ENCODE data around the gene SLC17A1. TPM values are rescaled to one million over a fixed set of nuclear protein-coding genes. Genes with fewer than 3 reads are reported as not detected.

The SLC17A1 gene
- not detected for total RNA-seq
- polyA plus RNA-seq = not detected
- long read RNA-seq, donor 1 = 0 reads
- long read RNA-seq, donor 2 = 0 reads
- long read RNA-seq, donor 3 = 0 reads
- long read RNA-seq, donor 4 = 0 reads
- long read RNA-seq, donor 5, partial matches to known transcripts = 0 of 2 reads
- long read RNA-seq, donor 5, other reads (novel, unspliced or antisense) = 0 of 2 reads
- long read RNA-seq, donor 6 = 0 reads
- long read RNA-seq, donor 7 = 0 reads
- long read RNA-seq, donor 8 = 0 reads
- long read RNA-seq, donor 9 = 0 reads
- long read RNA-seq, donor 10 = 0 reads

GRCh38 chr6:25831532-25832306 lies at the start of gene SLC17A1:
SLC17A1 (minus strand) TSS chr6:25832052; CDS start chr6:25830557, 1,495 bp downstream.
- Histone ChIP-seq H3K9me3 (ENCODE audit: control insufficient read depth in 2 of 2, insufficient read depth in 1 of 2, low read length in 1 of 2) (no peaks in the 10 kb centered on the region), H3K27me3 (ENCODE audit: control insufficient read depth in 2 of 2, insufficient read depth in 1 of 2, low read length in 1 of 2) (no peaks in the 10 kb centered on the region), H3K27ac (ENCODE audit: low read depth in 1 of 2, low read length in 1 of 2) (no peak within 1 kb of the TSS), H3K4me3 (ENCODE audit: low read length in 2 of 2) (no peak within 1 kb of the TSS), H3K36me3 (ENCODE audit: control insufficient read depth in 2 of 2, insufficient read depth in 2 of 2, low read length in 1 of 2) (no peaks in the 10 kb centered on the region), H3K4me1 (ENCODE audit: control insufficient read depth in 2 of 2, insufficient read depth in 2 of 2, low read length in 2 of 2) (no peaks in the 10 kb centered on the region)
- DNase-seq (ENCODE audit: low read depth in 6 of 9, low spot score in 9 of 9) = no peak
- 93% methylated on average over 8 of the region's 8 CpGs for WGBS

DNA sequence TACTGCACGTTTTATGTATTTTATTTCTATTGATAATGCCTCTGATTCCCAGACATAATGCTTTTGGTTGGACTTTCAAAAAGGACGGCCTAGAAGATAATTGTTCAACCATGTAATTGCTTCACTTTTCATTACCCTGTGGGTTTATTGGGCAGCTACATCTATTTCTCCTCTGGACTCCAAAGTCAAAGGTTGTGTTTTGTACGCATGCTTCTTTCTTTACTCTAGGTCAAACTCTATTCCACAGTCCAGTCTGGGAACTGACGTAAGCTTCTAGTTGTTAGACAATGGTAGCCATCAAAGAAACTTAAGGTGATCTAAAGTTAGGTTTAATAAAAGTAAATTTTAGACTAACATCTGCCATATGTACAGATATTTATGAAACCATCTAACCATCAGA lies 48.7 kb upstream of the SLC17A1 start:
- H3K9me3 ChIP-seq (ENCODE audit: control insufficient read depth in 2 of 2, insufficient read depth in 1 of 2, low read length in 1 of 2) = no peaks in the 10 kb centered on the region
- 96% methylated on average over 4 of the region's 4 CpGs for WGBS

GRCh38 chr6:25878721-25879322 lies 47.0 kb upstream of the SLC17A1 start:
- over 99% methylated on average over 2 of the region's 2 CpGs for WGBS
- peaks cover 0 to 2% of the 10 kb centered on the region in 2 donors for H3K4me1 ChIP-seq (ENCODE audit: control insufficient read depth in 2 of 2, insufficient read depth in 2 of 2, low read length in 2 of 2)
- H3K27ac ChIP-seq (ENCODE audit: low read depth in 1 of 2, low read length in 1 of 2) = no peak overlapping the region
- no peaks in the 10 kb centered on the region for H3K36me3 ChIP-seq (ENCODE audit: control insufficient read depth in 2 of 2, insufficient read depth in 2 of 2, low read length in 1 of 2)
- no peak overlapping the region for H3K4me3 ChIP-seq (ENCODE audit: low read length in 2 of 2)
- DNase-seq (ENCODE audit: low read depth in 6 of 9, low spot score in 9 of 9) = no peak
- no peaks in the 10 kb centered on the region for H3K9me3 ChIP-seq (ENCODE audit: control insufficient read depth in 2 of 2, insufficient read depth in 1 of 2, low read length in 1 of 2)
- peaks cover 0 to 4% of the 10 kb centered on the region in 2 donors for H3K27me3 ChIP-seq (ENCODE audit: control insufficient read depth in 2 of 2, insufficient read depth in 1 of 2, low read length in 1 of 2)

More for the DNA sequence above, 48.7 kb upstream of the SLC17A1 start:
- Histone ChIP-seq H3K4me1 (ENCODE audit: control insufficient read depth in 2 of 2, insufficient read depth in 2 of 2, low read length in 2 of 2) (peaks cover 0 to 2% of the 10 kb centered on the region in 2 donors), H3K36me3 (ENCODE audit: control insufficient read depth in 2 of 2, insufficient read depth in 2 of 2, low read length in 1 of 2) (no peaks in the 10 kb centered on the region), H3K4me3 (ENCODE audit: low read length in 2 of 2) (no peak overlapping the region), H3K27ac (ENCODE audit: low read depth in 1 of 2, low read length in 1 of 2) (no peak overlapping the region), H3K27me3 (ENCODE audit: control insufficient read depth in 2 of 2, insufficient read depth in 1 of 2, low read length in 1 of 2) (peaks cover 0 to 4% of the 10 kb centered on the region in 2 donors)
- no peak for DNase-seq (ENCODE audit: low read depth in 6 of 9, low spot score in 9 of 9)

GRCh38 chr6:25875926-25876602 lies 44.2 kb upstream of the SLC17A1 start:
- H3K27ac ChIP-seq (ENCODE audit: low read depth in 1 of 2, low read length in 1 of 2) = no peak overlapping the region
- no peaks in the 10 kb centered on the region for H3K9me3 ChIP-seq (ENCODE audit: control insufficient read depth in 2 of 2, insufficient read depth in 1 of 2, low read length in 1 of 2)
- WGBS = 97% methylated on average over 3 of the region's 3 CpGs
- H3K4me3 ChIP-seq (ENCODE audit: low read length in 2 of 2) = no peak overlapping the region
- H3K27me3 ChIP-seq (ENCODE audit: control insufficient read depth in 2 of 2, insufficient read depth in 1 of 2, low read length in 1 of 2) = no peaks in the 10 kb centered on the region
- no peaks in the 10 kb centered on the region for H3K36me3 ChIP-seq (ENCODE audit: control insufficient read depth in 2 of 2, insufficient read depth in 2 of 2, low read length in 1 of 2)
- no peak for DNase-seq (ENCODE audit: low read depth in 6 of 9, low spot score in 9 of 9)
- H3K4me1 ChIP-seq (ENCODE audit: control insufficient read depth in 2 of 2, insufficient read depth in 2 of 2, low read length in 2 of 2) = no peaks in the 10 kb centered on the region

GRCh38 chr6:25875563-25875905 lies 43.7 kb upstream of the SLC17A1 start:
- 95% methylated on average over 3 of the region's 3 CpGs for WGBS
- no peaks in the 10 kb centered on the region for H3K9me3 ChIP-seq (ENCODE audit: control insufficient read depth in 2 of 2, insufficient read depth in 1 of 2, low read length in 1 of 2)
- no peaks in the 10 kb centered on the region for H3K4me1 ChIP-seq (ENCODE audit: control insufficient read depth in 2 of 2, insufficient read depth in 2 of 2, low read length in 2 of 2)
- no peak for DNase-seq (ENCODE audit: low read depth in 6 of 9, low spot score in 9 of 9)
- no peaks in the 10 kb centered on the region for H3K36me3 ChIP-seq (ENCODE audit: control insufficient read depth in 2 of 2, insufficient read depth in 2 of 2, low read length in 1 of 2)
- H3K27ac ChIP-seq (ENCODE audit: low read depth in 1 of 2, low read length in 1 of 2) = no peak overlapping the region
- H3K27me3 ChIP-seq (ENCODE audit: control insufficient read depth in 2 of 2, insufficient read depth in 1 of 2, low read length in 1 of 2) = no peaks in the 10 kb centered on the region
- H3K4me3 ChIP-seq (ENCODE audit: low read length in 2 of 2) = no peak overlapping the region

GRCh38 chr6:25874822-25875562 lies 43.1 kb upstream of the SLC17A1 start:
- 71% methylated on average over 3 of the region's 3 CpGs for WGBS
- DNase-seq (ENCODE audit: low read depth in 6 of 9, low spot score in 9 of 9) = peak in 1 of 9 donors; percentile 34
- Histone ChIP-seq H3K27me3 (ENCODE audit: control insufficient read depth in 2 of 2, insufficient read depth in 1 of 2, low read length in 1 of 2) (no peaks in the 10 kb centered on the region), H3K4me3 (ENCODE audit: low read length in 2 of 2) (no peak overlapping the region), H3K36me3 (ENCODE audit: control insufficient read depth in 2 of 2, insufficient read depth in 2 of 2, low read length in 1 of 2) (no peaks in the 10 kb centered on the region), H3K9me3 (ENCODE audit: control insufficient read depth in 2 of 2, insufficient read depth in 1 of 2, low read length in 1 of 2) (no peaks in the 10 kb centered on the region), H3K27ac (ENCODE audit: low read depth in 1 of 2, low read length in 1 of 2) (no peak overlapping the region), H3K4me1 (ENCODE audit: control insufficient read depth in 2 of 2, insufficient read depth in 2 of 2, low read length in 2 of 2) (no peaks in the 10 kb centered on the region)

- DNase-seq (ENCODE audit: low read depth in 6 of 9, low spot score in 9 of 9) = no peak
- WGBS = 96% methylated on average over 3 of the region's 3 CpGs
- no peak within 1 kb of the TSS for H3K4me3 ChIP-seq (ENCODE audit: low read length in 2 of 2)
- H3K36me3 ChIP-seq (ENCODE audit: control insufficient read depth in 2 of 2, insufficient read depth in 2 of 2, low read length in 1 of 2) = no peaks in the 10 kb centered on the region
- H3K4me1 ChIP-seq (ENCODE audit: control insufficient read depth in 2 of 2, insufficient read depth in 2 of 2, low read length in 2 of 2) = no peaks in the 10 kb centered on the region
- H3K27ac ChIP-seq (ENCODE audit: low read depth in 1 of 2, low read length in 1 of 2) = no peak within 1 kb of the TSS
- H3K27me3 ChIP-seq (ENCODE audit: control insufficient read depth in 2 of 2, insufficient read depth in 1 of 2, low read length in 1 of 2) = no peaks in the 10 kb centered on the region
- H3K9me3 ChIP-seq (ENCODE audit: control insufficient read depth in 2 of 2, insufficient read depth in 1 of 2, low read length in 1 of 2) = no peaks in the 10 kb centered on the region
Measured at GRCh38 chr6:25874118-25874517, 42.3 kb upstream of the SLC17A1 start, which contains the start of gene SLC17A3. SLC17A3 (minus strand) TSS chr6:25874243; CDS start chr6:25868387, 5,856 bp downstream.

DNA sequence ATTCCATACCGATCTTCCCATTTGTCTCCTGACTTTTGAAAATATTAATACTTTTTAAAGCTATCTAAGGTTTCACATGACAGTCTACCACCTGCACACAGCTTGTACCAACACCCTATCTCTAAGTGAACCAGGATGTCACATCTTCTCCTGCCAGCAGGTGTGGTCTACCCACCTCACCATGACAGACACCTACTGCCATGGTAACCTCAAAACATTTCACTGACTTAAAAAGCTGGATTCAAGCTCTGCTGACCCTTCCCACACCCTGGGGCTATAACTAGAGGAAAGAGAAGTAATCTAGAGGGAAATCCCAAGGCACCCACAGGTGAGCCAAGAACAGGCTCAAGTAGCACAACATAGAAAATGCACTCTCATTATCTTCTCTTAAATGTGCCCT lies 41.0 kb upstream of the SLC17A1 start:
- H3K27me3 ChIP-seq (ENCODE audit: control insufficient read depth in 2 of 2, insufficient read depth in 1 of 2, low read length in 1 of 2) = no peaks in the 10 kb centered on the region
- no peak overlapping the region for H3K4me3 ChIP-seq (ENCODE audit: low read length in 2 of 2)
- H3K36me3 ChIP-seq (ENCODE audit: control insufficient read depth in 2 of 2, insufficient read depth in 2 of 2, low read length in 1 of 2) = no peaks in the 10 kb centered on the region
- DNase-seq (ENCODE audit: low read depth in 6 of 9, low spot score in 9 of 9) = no peak
- H3K27ac ChIP-seq (ENCODE audit: low read depth in 1 of 2, low read length in 1 of 2) = no peak overlapping the region
- H3K9me3 ChIP-seq (ENCODE audit: control insufficient read depth in 2 of 2, insufficient read depth in 1 of 2, low read length in 1 of 2) = no peaks in the 10 kb centered on the region
- 100% methylated on average over 1 of the region's 1 CpG for WGBS
- H3K4me1 ChIP-seq (ENCODE audit: control insufficient read depth in 2 of 2, insufficient read depth in 2 of 2, low read length in 2 of 2) = no peaks in the 10 kb centered on the region

Measured in thymus (tissue), 14 donors.